HL-60/S4 (cell line): ENCODE data around the gene EMX1.

Source experiments
- in situ Hi-C: fragments of 300-500 bp; cut with MboI; formaldehyde crosslinking; loops from 2 replicates; pipeline ENCODE4 v1.14.3; 2022; ENCODE audit warnings: low sequenced_read_pairs

Gene EMX1

DNA sequence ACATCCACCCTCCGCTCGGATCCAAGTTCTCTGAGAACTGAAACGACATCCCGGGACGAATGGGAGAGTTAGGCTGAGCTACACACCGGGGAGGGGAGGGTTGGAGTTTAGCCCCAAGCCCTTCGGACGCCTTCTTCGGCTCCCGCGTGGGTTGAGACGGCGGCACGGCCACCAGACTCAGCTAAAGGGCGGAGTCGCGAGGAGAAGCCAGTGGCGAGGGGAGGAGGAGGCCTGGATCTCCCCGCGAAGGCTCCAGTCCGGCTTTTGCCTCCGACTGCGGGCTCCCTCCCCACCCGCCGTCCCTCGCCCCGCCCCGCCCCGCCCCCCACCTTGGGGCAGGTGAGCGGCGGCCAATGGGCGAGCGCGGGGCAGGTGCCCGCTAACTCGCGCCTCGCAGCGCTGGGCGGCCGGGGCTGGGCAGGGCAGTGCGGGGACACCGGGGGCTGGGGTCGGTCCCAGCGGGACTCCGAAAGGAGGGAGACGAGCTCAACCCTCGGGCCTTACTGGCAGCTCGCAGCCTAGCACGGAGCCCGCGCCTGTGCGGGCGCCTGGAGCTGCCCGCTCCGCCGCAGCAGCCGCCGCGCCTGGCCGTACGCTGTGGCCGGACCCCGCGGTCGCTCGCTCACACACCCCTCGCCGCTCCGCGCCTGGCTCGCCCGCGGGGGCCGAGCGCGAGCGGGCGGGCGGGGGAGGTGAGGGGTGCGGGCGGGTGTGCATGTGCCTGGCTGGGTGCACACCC is at the start of gene EMX1:
Gene EMX1, plus strand, starts transcription at position 382 of the 739 bp plus-strand sequence. Its CDS starts 334 bp downstream, at position 716.
- in situ Hi-C loops: no loop called here

DNA sequence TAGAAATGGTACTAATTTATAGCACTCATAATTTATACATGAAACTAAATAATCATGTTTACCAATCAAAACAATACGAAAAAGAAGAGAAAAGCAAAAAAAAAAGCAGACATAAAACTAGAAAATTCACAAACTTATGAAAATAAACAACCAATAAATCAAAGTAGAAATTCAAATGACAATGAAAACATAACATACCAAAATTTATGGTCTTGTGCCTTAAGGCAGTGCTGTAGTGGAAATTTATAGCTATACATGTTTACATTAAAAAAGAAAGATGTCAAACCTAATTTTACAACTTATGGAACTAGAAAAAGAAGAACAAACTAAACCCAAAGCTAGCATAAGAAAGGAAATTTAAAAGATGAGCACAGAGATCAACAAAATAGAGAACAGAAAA is 46.3 kb upstream of the EMX1 start:
- in situ Hi-C loops: no loop called here

DNA sequence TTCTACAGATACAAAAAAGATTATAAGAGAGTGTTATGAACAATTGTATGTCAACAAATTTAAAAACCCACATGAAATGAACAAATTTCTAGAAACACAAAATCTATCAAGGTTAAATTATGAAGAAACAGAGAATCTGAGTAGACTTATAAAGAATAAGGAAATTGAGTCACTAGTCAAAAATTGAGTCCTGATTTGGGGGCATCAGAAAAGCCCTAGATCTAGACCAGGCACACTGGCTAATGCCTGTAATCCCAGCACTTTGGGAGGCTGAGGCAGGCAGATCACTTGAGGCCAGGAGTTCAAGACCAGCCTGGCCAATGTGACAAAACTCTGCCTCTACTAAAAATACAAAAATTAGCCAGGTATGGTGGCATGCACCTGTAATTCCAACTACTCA is 45.4 kb upstream of the EMX1 start:
- in situ Hi-C loops: no loop called here

DNA sequence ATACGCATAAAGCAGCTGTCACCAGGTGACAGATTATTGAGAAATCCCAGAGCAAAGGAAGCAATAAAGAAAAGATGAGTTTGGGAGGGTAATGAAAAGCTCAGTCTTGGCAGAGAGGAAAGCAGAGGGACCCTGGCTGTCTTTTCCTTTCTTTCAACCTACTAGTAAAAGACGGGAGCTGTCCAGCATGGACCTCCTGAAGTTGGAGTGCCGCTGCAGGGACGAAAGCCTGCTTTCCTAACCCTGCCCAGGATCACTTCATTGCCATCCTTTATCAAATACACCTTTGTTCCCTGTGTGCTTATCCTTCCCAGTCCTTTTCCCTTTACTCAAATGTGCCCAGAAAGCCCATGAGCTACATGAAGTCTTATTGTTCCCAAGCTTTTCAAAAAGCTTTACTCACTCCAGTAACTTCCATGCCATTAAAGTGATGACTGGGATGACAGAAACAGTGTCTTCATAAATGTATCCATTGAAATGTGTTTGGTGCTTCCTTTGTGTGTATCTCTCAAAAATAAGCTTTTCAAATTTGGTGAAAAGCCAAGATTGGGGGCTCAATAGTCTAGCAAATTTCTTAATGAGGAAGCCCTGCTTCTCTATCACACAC is 33.9 kb upstream of the EMX1 start:
- in situ Hi-C loops: loop anchor here (25.0 kb wide), 1 partner anchor 279 kb away; no protein-coding TSS in a partner anchor

DNA sequence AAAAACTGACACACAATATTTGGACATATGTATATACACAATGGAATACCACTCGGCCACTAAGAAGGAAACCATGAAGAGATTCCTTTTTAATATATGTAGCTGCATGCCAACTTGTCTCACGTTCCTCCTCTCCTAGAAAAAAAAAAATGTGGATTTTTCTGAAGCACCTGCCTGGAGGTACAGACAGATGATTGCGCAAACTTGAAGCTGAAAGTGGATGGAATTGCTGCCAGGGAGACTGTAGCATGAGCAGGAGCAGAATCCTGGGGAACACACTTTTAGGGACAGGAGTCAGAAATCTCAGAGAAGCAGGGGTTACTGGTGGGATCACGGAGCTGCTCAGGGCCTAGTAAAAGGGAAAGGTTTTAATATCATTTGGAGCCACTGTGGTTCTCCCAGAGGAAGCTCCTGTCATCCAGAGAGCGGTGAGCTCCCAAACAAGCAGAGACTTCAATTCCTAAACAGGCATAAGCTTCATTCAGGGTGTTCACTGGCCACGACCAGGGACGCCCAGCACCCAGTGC is 30.8 kb upstream of the EMX1 start:
- in situ Hi-C loops: loop anchor here (25.0 kb wide), 1 partner anchor 276 kb away; no protein-coding TSS in a partner anchor

DNA sequence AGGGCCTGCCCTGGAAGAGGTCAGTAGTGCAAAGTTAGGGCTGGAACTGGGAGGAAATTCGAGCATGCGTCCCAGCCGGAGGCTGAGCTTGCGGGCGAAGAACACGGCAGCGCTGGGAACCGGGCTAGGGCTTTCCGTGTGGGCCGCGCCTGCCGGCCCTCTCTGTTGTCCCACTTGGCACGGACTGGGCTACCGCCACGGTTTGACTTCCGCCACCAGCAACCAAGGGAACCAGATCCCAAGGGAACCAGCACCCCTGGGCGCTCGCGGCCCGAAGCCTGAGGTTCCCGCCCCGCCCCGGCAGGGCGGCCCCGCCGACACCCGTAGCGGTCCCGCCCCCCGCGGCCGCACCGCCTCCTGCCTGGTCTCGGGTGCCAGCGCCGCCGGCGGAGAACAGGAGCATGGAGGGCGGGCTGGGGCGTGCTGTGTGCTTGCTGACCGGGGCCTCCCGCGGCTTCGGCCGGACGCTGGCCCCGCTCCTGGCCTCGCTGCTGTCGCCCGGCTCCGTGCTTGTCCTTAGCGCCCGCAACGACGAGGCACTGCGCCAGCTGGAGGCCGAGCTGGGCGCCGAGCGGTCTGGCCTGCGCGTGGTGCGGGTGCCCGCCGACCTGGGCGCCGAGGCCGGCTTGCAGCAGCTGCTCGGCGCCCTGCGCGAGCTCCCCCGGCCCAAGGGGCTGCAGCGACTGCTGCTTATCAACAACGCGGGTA is 30.1 kb upstream of the EMX1 start, which contains the start of gene SPR:
Gene SPR, plus strand, starts transcription at position 377 of the 708 bp plus-strand sequence. Its CDS starts 25 bp downstream, at position 402.
- in situ Hi-C loops: loop anchor here (25.0 kb wide), 1 partner anchor 275 kb away; no protein-coding TSS in a partner anchor

DNA sequence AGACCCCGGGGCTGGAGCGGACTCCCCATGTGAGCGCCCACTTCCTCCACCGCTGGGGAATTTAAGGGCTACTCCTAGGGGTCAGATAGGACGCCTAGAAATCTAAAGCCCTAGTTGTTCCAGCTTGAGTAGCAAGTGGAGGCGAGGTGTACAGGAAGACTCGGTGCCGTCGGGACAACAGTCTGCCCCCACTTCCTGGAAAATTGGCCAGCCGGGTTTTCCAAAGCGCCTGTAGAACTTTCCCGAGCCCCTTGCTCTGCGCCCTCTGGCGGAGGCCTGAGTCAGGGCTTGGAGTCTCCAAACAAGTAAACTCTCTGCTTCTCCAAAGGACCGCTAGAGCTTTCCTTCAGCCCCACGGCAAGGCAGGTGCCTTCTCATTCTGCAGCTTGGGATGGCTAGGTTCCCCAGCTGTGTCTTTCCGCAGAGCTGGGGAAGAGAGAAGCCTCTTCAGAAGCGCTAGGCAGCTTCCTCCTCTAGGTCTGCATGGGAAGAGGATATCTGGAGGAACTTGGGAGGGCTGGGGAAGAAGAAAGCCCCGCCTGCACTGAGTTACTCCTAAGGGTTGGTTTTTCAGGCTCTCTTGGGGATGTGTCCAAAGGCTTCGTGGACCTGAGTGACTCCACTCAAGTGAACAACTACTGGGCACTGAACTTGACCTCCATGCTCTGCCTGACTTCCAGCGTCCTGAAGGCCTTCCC is 29.4 kb upstream of the EMX1 start:
- in situ Hi-C loops: loop anchor here (25.0 kb wide), 1 partner anchor 274 kb away; no protein-coding TSS in a partner anchor

DNA sequence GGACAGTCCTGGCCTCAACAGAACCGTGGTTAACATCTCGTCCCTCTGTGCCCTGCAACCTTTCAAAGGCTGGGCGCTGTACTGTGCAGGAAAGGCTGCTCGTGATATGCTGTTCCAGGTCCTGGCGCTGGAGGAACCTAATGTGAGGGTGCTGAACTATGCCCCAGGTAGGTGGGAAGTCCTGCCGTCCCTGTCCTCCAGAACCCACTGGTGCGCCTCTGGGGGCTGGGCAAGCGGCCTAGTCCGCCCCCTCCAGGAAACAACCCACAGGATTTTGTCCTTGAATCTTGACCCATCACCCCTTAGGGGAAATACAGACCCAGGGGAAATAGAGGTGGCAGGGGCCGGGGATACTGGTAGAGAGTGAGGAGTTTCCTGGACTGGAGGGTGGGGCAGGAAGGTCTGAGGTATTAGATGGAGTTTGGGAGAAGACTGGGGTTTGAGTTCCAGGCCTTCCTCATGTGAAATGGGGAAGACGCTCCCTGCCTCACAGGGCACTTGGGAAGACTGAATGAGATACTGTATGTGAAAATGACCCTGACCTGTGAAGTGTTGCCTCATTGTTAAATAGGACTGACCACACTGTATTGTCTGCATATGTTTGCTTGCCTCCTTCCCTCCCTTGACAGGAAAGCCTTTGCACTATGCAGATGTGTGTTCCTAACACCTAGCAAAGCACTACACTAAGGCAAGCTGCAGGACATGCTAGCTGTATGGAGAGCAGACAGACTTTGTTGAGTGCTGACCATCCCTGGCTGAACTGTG is 28.7 kb upstream of the EMX1 start:
- in situ Hi-C loops: loop anchor here (25.0 kb wide), 1 partner anchor 274 kb away; no protein-coding TSS in a partner anchor

DNA sequence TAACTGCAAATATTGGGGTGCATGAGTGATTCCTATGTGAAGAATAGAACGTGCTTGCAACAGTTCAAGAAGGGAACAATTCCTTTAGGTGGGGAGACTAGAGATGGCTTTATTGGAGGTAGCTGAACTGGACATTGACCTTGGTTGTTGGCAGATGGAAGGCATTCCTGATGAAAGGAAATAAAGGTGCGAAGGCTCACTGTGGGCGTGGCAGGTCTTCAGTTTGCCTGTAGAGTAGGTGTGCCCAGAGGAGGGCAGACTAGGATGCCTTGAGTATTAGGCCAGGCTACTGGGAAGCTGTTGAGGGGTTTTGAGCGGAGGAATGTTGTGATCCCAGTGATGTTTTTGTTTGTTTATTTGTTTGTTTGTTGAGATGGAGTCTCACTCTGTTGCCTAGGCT is 27.3 kb upstream of the EMX1 start:
- in situ Hi-C loops: loop anchor here (25.0 kb wide), 1 partner anchor 272 kb away; no protein-coding TSS in a partner anchor

DNA sequence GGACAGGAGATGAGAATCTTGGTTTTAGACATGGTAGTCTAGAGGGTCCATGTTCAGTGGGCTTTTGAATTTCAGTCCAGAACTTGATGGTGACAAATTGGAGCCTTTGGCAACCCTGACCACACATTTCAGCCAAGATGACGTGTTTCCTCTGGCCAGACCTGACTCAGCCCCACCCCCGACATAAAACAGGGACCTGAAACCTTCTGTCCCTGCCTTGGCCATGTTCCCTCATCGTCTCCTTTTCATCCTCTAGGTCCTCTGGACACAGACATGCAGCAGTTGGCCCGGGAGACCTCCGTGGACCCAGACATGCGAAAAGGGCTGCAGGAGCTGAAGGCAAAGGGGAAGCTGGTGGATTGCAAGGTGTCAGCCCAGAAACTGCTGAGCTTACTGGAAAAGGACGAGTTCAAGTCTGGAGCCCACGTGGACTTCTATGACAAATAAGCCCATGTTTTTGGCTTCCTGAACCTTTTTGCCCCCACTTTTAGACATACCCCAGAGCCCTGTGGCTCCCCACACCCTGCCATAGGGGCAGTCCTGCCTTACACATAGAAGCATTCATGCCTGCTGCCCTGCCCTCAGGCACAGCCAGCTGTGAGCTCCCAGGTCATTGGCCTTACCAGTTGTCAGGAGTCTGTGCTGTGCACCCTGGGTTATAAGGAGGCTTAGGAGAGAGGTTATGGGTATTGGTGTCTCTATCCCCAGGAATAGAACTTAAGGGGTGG is 26.1 kb upstream of the EMX1 start:
- in situ Hi-C loops: loop anchor here (25.0 kb wide), 1 partner anchor 271 kb away; no protein-coding TSS in a partner anchor

DNA sequence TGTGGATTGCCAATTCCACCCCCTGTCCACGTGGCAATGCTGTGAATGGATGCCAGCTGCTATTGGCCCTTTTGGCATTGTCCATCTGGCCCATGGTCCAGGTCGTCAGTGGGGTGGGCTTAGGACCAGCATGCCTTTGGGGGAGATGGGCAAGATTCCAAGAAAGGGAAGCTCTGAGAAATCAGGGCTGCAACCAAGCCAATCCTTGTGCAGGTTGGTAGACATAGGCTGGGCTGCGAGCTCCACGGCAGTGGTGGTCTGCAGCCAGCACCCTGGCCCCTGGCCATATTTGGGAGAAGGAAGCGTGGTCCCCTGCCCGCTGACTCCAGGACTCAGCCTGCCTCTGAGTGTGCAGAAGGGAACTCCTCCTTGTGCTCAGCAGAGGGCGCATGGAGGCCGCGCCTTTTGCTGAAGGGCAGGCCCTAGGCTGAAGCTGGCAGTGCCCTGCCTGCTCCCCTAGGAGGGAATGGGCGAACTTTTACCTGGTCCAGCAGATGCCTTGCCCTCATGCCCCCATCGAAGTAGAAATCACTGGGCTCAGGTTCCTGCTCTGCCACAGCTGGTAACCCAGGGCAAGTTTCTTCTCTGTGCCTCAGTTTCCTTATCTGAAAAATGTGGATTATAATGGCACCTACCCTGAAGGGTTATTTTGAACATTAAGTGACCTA is 24.7 kb upstream of the EMX1 start:
- in situ Hi-C loops: loop anchor here (25.0 kb wide), 1 partner anchor 270 kb away; no protein-coding TSS in a partner anchor

DNA sequence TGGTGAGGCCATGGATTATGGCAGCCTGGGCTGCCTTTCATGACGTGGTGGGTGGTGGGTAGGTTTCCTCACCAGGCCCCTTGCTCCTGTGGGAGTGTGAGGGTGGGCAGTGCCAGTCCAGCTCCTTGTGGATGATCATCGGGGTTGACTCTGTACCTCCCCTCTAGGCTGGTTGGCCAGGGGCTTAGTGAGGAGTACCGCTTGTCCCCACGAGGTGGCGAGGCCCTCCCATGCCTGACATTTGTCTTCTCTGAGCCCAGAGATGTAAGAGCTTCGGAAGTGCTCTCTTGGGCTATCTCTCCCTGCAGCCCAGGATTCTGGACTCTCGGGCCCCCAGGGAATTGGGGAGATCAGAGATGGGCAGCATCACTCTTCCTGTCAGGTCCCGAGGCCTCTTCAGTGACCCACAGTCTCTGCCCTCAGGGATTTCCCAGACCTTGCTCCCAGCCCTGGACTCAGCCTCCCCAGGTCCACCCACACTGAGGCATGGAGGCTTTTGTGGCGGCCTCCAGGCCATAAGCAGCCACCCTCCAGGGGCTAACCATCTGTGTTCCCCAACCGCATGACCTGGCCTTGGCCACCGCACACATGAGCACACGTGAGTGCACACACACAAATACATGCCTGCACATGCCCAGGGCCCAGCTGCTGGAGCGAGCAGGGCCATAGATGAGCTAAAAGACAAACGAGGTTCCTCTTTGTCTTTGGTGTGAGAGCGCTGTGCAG is 23.6 kb upstream of the EMX1 start:
- in situ Hi-C loops: loop anchor here (25.0 kb wide), 1 partner anchor 269 kb away; no protein-coding TSS in a partner anchor

DNA sequence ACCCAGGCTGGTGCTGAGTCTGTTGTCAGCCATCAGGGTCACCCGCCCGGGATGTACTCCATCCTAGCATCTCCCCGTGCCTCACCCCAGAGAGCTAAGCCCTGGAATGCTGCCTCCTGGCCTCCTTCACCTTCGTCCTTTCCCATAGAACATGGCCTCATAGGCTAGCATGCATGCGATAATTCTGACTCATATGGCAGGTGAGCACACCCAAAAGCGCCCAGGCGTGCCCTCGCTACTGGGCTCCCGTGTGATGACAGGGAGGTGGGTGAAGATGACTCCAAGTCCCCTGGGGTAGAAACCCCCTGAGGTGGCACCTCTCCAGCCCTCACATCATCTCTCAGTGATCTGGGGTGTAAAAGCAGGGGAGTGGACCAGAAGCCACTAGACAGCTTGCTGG is 22.8 kb upstream of the EMX1 start:
- in situ Hi-C loops: loop anchor here (25.0 kb wide), 1 partner anchor 268 kb away; no protein-coding TSS in a partner anchor

DNA sequence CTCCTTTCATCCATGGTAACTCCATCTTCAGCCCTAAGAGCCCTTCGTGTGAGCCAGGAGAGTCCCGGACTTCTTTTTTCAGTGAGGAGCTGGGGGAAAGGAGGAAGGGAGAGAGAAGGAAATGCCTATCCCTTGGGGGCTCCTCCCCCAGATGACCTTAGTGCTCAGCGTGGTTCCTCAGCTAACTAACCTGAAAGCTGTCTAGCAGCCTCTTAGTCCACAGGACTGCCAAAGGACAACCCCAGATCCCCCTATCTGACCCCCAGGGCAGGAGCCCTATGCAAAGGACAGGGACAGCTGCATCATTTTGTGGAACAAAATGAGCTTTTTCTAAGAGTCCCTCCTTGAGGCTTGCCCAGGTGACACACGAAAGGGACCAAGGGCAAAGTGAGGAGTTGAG is 22.2 kb upstream of the EMX1 start:
- in situ Hi-C loops: loop anchor here (25.0 kb wide), 1 partner anchor 267 kb away; no protein-coding TSS in a partner anchor

DNA sequence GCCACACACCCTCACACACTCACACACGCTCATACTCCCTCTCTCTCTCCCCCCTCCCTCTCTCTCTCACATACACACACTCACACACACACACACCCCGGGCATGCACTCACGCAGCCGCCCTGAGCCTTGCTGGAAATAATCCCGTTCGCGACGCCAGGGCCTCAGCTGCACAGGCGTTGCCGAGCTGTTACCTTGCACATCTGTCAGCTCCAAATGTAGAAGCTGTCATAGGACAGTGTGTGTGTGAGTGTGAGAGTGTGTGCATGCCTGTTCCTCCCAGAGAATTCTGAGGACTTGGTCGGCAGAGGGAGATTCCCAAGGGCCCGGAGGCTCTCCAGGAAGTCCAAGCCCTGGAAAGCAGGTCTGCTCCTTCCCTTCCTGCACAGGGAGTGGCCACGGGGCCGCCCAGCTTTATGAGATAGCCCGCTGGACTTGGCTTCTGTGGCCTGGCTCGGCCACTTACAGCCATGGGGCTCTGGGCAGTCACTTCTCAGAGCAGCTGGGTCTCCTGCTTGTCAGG is 21.5 kb upstream of the EMX1 start:
- in situ Hi-C loops: loop anchor here (25.0 kb wide), 1 partner anchor 266 kb away; no protein-coding TSS in a partner anchor

DNA sequence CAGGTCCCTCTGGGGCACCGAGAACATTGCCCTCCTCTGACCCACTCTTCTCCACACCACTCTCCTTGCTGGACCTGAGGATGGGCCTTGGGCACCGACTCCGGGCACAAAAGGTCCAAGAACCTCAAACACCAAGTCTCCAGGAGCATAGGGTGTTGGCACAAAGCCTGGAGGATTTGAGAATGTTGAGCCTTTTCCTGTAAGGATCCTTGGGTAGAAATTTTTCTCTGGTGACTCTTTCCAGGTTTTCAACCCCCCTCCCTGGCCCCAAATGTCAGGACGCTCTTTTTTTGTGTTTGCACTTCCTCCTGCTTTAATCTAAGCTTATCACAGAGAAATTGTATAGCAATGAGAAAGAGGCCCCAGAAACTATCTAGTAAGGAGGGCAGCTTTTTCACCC is 20.9 kb upstream of the EMX1 start:
- in situ Hi-C loops: loop anchor here (25.0 kb wide), 1 partner anchor 266 kb away; no protein-coding TSS in a partner anchor
